GM12875 (cell line): Measurements from ENCODE around the gene SLC25A10.

Experiments used
- H3K4me3 ChIP-seq: one replicate; pipeline ENCODE4 v1.5.1; 2011; ENCODE audit warnings: low read depth, low read length, control low read depth
- TF ChIP-seq, protein P1 (sequence below): IDR thresholded peaks from 2 replicates; pipeline ENCODE4 v1.5.1; 2011; ENCODE audit warnings: low read depth, mild to moderate bottlenecking, control low read depth, inconsistent platforms, low read length, moderate library complexity, borderline replicate concordance; ENCODE audit not compliant: insufficient read depth

SLC25A10 gene

GRCh38 chr17:81717766-81718089 is 5.6 kb downstream of the SLC25A10 start:
- H3K4me3 ChIP-seq: no peak overlapping the region
- TF ChIP-seq, protein P1, sequence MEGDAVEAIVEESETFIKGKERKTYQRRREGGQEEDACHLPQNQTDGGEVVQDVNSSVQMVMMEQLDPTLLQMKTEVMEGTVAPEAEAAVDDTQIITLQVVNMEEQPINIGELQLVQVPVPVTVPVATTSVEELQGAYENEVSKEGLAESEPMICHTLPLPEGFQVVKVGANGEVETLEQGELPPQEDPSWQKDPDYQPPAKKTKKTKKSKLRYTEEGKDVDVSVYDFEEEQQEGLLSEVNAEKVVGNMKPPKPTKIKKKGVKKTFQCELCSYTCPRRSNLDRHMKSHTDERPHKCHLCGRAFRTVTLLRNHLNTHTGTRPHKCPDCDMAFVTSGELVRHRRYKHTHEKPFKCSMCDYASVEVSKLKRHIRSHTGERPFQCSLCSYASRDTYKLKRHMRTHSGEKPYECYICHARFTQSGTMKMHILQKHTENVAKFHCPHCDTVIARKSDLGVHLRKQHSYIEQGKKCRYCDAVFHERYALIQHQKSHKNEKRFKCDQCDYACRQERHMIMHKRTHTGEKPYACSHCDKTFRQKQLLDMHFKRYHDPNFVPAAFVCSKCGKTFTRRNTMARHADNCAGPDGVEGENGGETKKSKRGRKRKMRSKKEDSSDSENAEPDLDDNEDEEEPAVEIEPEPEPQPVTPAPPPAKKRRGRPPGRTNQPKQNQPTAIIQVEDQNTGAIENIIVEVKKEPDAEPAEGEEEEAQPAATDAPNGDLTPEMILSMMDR: no peak

- TF ChIP-seq, protein P1: no peak
- no peak overlapping the region for H3K4me3 ChIP-seq
Measured at GRCh38 chr17:81719410-81720266, 7.6 kb downstream of the SLC25A10 start.

DNA sequence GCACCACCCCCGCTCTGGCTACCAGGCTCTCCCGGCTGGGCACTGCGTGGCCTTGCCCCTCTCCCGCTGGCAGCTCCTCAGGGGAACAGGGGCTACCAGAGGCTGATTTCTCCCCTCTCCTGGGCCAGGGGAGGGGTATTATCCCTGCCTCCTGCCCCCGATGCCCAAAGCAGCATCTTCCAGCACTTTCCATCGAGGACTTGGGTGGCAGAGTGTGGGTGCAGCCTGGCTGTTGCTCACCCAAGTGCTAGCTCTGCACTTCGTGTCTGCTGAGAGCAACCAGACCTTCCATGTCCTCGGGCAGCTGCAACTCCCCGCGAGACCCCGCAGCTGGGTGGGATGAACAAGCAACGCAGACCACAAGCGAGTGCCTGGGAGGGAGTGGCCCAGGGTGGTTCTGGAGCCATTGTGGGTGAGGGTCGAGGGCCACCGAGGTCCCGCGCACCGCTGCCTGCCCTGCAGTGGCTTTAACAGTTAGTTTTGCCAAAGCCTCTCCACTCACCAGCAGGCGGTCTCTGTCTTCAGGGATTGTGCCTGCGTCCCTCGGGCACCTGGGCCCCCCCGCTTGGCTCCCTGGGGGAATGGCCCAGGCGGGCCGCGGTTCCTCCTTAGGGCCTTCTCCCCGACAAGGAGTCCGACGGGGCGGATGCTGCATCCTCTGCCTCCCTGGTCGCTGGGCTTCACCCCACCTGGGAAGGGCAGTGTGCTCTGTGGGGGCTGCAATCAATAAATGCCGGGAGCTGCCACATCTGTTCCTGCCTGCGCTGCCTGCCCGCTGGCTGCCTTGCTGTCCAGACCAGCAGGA is 8.4 kb downstream of the SLC25A10 start:
- no peak overlapping the region for H3K4me3 ChIP-seq
- TF ChIP-seq, protein P1: no peak

- TF ChIP-seq, protein P1: no peak
- H3K4me3 ChIP-seq: no peak overlapping the region
Measured at GRCh38 chr17:81722184-81723120, 10.4 kb downstream of the SLC25A10 start.

- TF ChIP-seq, protein P1: no peak
- H3K4me3 ChIP-seq: no peak overlapping the region
Measured at GRCh38 chr17:81723651-81724209, 11.6 kb downstream of the SLC25A10 start.

DNA sequence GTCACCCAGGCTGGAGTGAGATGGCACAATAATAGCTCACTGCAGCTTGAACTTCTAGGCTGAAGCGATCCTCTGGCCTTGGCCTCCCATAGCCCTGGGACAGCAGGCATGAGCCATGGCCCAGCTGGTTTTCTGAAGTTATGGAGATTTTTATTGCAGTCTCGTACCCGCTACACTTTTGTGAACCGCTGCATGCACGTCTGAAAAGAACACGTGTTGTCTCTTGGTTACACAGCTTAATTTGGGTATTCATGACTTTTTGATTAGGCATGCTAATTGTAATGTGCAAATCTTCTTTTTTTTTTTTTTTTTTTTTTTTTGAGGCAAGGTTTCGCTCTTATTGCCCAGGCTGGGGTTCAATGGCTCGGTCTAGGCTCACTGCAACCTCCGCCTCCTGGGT is 13.4 kb downstream of the SLC25A10 start:
- TF ChIP-seq, protein P1: no peak
- no peak overlapping the region for H3K4me3 ChIP-seq
